HepG2 (cell line): ENCODE data around the gene PLB1.

ENCODE experiments used
- FOSL2 ChIP-seq: sonication (generic); formaldehyde crosslinking; IDR thresholded peaks from 2 replicates; pipeline ENCODE4 v1.4.0; 2020; ENCODE audit warnings: missing genetic modification reagents
- POLR2A ChIP-seq, 2 experiments: IDR thresholded peaks; 2 replicates each; pipeline ENCODE4 v1.6.1; 2011; ENCODE audit warnings: low read depth in 2 of 2, low read length in 2 of 2, mild to moderate bottlenecking in 1 of 2, moderate library complexity in 1 of 2; ENCODE audit not compliant: insufficient read depth in 1 of 2
- RNF2 ChIP-seq: fragments of 450-650 bp; conservative IDR thresholded peaks from 2 replicates; pipeline ENCODE4 v1.6.1; 2016; ENCODE audit warnings: low read depth
- SMAD1 ChIP-seq: sonication (generic); formaldehyde crosslinking; IDR thresholded peaks from 2 replicates; pipeline ENCODE4 v1.4.0; 2020; ENCODE audit warnings: missing genetic modification reagents, low read depth, mild to moderate bottlenecking, borderline replicate concordance
- SMC3 ChIP-seq: IDR thresholded peaks from 2 replicates; pipeline ENCODE4 v1.6.1; 2011; ENCODE audit warnings: low read length, improper control_type of control experiment
- TCF7L2 ChIP-seq: IDR thresholded peaks from 2 replicates; pipeline ENCODE4 v1.6.1; 2011; ENCODE audit warnings: mild to moderate bottlenecking, low read depth, low read length, moderate library complexity
- ZNF589 ChIP-seq: sonication (generic); formaldehyde crosslinking; conservative IDR thresholded peaks from 2 replicates; pipeline ENCODE4 v1.8.0; 2022; ENCODE audit warnings: mild to moderate bottlenecking, moderate library complexity, missing genetic modification reagents
- TF ChIP-seq, protein P1 (sequence below): sonication (generic); formaldehyde crosslinking; IDR thresholded peaks from 2 replicates; pipeline ENCODE4 v1.5.1; 2020; ENCODE audit warnings: mild to moderate bottlenecking, missing genetic modification reagents, moderate library complexity

DNA sequence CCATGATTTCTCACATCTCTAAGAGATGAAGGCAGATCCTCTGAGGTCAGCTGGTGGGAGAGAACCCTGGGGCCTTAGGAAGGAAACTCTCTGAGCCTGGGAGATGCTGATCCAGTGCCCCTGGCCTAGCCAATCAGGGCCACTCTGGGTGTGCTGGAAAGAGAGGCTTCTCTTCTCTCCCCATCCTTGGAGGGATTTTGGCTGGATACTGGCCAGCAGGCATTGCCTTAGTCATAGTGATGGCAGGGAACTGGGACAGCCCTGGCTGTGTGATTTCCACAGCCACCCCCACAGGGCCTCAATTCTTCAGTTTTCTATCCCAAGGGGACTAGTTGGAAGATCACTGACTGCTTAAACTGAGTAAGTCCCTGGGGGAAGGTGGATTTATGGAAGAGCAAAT, 26.6 kb upstream of the PLB1 start:
- TF ChIP-seq, protein P1, sequence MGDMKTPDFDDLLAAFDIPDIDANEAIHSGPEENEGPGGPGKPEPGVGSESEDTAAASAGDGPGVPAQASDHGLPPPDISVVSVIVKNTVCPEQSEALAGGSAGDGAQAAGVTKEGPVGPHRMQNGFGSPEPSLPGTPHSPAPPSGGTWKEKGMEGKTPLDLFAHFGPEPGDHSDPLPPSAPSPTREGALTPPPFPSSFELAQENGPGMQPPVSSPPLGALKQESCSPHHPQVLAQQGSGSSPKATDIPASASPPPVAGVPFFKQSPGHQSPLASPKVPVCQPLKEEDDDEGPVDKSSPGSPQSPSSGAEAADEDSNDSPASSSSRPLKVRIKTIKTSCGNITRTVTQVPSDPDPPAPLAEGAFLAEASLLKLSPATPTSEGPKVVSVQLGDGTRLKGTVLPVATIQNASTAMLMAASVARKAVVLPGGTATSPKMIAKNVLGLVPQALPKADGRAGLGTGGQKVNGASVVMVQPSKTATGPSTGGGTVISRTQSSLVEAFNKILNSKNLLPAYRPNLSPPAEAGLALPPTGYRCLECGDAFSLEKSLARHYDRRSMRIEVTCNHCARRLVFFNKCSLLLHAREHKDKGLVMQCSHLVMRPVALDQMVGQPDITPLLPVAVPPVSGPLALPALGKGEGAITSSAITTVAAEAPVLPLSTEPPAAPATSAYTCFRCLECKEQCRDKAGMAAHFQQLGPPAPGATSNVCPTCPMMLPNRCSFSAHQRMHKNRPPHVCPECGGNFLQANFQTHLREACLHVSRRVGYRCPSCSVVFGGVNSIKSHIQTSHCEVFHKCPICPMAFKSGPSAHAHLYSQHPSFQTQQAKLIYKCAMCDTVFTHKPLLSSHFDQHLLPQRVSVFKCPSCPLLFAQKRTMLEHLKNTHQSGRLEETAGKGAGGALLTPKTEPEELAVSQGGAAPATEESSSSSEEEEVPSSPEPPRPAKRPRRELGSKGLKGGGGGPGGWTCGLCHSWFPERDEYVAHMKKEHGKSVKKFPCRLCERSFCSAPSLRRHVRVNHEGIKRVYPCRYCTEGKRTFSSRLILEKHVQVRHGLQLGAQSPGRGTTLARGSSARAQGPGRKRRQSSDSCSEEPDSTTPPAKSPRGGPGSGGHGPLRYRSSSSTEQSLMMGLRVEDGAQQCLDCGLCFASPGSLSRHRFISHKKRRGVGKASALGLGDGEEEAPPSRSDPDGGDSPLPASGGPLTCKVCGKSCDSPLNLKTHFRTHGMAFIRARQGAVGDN (CRISPR knock-in tag) = no peak
- TF ChIP-seq TCF7L2 (no peak), POLR2A (IDR thresholded peaks at IDR 0.05; ENCODE audit: insufficient read depth in 1 of 2, low read depth in 2 of 2, low read length in 2 of 2) (no peak), SMC3 (no peak), RNF2 (no peak), SMAD1 (no peak), ZNF589 (CRISPR knock-in tag) (no peak), FOSL2 (CRISPR knock-in tag) (no peak)
